Measurements from ENCODE around the gene ANO7.

GRCh38 chr2:241237949-241238371, 49.5 kb downstream of the ANO7 start:
- TF ChIP-seq CTCF (IDR thresholded peaks at IDR 0.05; ENCODE audit: low read length) = no peak
- TF ChIP-seq EZH2 (IDR thresholded peaks at IDR 0.05; ENCODE audit: borderline replicate concordance, low read length) = no peak
